NCI-H1694 treated with DMSO at 0.1 percent for 48 hours (cell line): ENCODE results near the gene SCN3A.

ENCODE experiments used
- DNase-seq: peaks from one replicate; lab custom pipeline; 2025; lab: John Stamatoyannopoulos, UW

SCN3A gene

GRCh38 chr2:165112133-165112573 lies 91.7 kb downstream of the SCN3A start:
- peak; percentile 60 for DNase-seq

- DNase-seq = no peak
Measured at GRCh38 chr2:165110394-165110793, 93.5 kb downstream of the SCN3A start.

GRCh38 chr2:165109915-165110314 lies 93.9 kb downstream of the SCN3A start:
- no peak for DNase-seq

GRCh38 chr2:165105926-165106325 lies 97.9 kb downstream of the SCN3A start:
- no peak for DNase-seq

GRCh38 chr2:165087933-165088901 lies 115.6 kb downstream of the SCN3A start:
- DNase-seq = no peak

- no peak for DNase-seq
Measured at GRCh38 chr2:165086337-165086736, 117.5 kb downstream of the SCN3A start.

- DNase-seq = no peak
Measured at GRCh38 chr2:165083326-165083725, 120.5 kb downstream of the SCN3A start.

- no peak for DNase-seq
Measured at GRCh38 chr2:165082479-165082878, 121.4 kb downstream of the SCN3A start.

- DNase-seq = no peak
Measured at GRCh38 chr2:165081276-165081675, 122.6 kb downstream of the SCN3A start.

GRCh38 chr2:165079432-165079831 lies 124.4 kb downstream of the SCN3A start:
- DNase-seq = no peak

- DNase-seq = no peak
Measured at GRCh38 chr2:165078913-165079312, 124.9 kb downstream of the SCN3A start.

GRCh38 chr2:165074884-165075283 lies 129.0 kb downstream of the SCN3A start:
- DNase-seq = no peak

- no peak for DNase-seq
Measured at GRCh38 chr2:165074323-165074722, 129.5 kb downstream of the SCN3A start.

GRCh38 chr2:165070076-165070475 lies 133.8 kb downstream of the SCN3A start:
- no peak for DNase-seq

- DNase-seq = no peak
Measured at GRCh38 chr2:165069151-165069550, 134.7 kb downstream of the SCN3A start.

GRCh38 chr2:165068487-165068757 lies 135.4 kb downstream of the SCN3A start:
- no peak for DNase-seq

- DNase-seq = peak; percentile 92
Measured at GRCh38 chr2:165067643-165068486, 136.0 kb downstream of the SCN3A start.

GRCh38 chr2:165064743-165065142 lies 139.1 kb downstream of the SCN3A start:
- no peak for DNase-seq

GRCh38 chr2:165060411-165060810 lies 143.4 kb downstream of the SCN3A start:
- DNase-seq = no peak

GRCh38 chr2:165058476-165059265 lies 145.2 kb downstream of the SCN3A start:
- no peak for DNase-seq

- no peak for DNase-seq
Measured at GRCh38 chr2:165057931-165058330, 145.9 kb downstream of the SCN3A start.

- DNase-seq = no peak
Measured at GRCh38 chr2:165057308-165057707, 146.5 kb downstream of the SCN3A start.
